HG03064 (cell line): Measurements from ENCODE around the gene OR4A5.
"Not testable (repeated sequence)": the region's sequence is repeated elsewhere in the genome, so short reads cannot be mapped to it uniquely, and the experiment has no call there.

ENCODE experiments used
- ATAC-seq: cut with Tn5 transposase; IDR thresholded peaks from one replicate; pipeline ENCODE4 v1.9.1; 2021; ENCODE audit warnings: low read depth; ENCODE audit not compliant: unreplicated experiment

OR4A5 gene

DNA sequence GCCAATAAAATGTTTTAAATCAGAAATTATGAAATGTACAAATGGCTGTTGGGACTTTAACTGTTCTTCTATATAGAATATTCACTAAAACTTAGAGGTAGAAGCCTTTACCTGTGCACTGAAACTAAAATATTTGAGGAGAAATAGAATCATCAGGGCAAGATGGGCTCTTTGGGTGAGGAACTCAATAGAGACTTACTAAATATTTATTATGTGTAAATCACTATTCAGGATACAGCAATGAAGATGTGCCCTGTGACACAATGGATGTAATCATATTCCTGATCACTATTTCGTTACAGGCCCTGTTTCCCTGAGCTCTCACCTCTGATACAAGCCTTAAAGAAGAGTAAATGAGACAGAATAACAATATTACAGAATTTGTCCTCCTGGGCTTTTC is at the start of gene OR4A5:
TSS of gene OR4A5 (plus strand) at position 301 of the 400 bp plus-strand sequence. CDS start at position 354, 53 bp downstream.
- ATAC-seq: not testable (repeated sequence)

DNA sequence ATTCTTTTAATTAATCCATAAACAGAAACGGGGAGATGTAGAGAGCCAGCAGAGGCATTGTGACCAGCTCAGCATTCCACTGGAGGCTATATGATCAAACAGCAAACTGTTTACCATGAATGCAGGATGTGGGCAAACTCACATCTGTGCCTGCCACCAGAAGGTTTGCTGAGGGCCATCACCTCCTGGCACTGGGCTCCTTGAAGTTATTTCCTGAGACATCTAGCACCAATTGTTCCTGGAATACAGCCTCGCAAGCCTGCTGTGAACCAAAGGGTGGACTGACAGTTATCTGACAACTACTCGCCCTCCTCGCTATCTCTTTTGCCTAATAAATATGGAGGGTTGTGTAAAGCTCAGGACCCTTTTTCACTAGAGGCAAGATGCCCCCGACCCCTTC is 13.5 kb downstream of the OR4A5 start:
- not testable (repeated sequence) for ATAC-seq
